ENCODE results near the gene STARD13.
A peak's percentile ranks its signal among the peaks of the same experiment; 100 is the strongest.

STARD13 gene

DNA sequence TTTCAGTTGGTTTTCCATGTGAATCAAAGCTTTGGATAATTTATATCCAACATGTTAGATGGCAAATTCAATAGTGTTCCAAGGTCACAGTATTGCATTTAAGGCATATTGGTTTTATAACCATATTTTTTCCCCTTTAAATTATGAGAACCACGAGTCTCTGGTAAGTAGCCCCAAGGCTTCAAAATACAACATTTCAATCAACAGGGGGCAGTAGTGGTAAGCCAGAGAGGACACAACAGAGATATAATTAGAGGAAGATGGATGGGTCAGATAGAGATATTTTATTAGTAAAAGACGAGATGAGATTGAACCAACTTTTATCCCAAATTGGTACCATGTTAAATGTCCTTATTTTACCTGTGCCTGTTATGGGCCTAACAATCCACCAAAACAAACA, 216.2 kb downstream of the STARD13 start:
- Histone ChIP-seq H3K4me1 (ENCODE audit: control insufficient read depth, insufficient read depth, low read length, poor library complexity, severe bottlenecking) (no peaks in the 10 kb centered on the region), H3K4me3 (ENCODE audit: extremely low read depth, insufficient read depth, low read length, poor library complexity, severe bottlenecking) (no peak overlapping the region), H3K36me3 (ENCODE audit: control insufficient read depth, insufficient read depth, low read length) (no peaks in the 10 kb centered on the region), H3K9me3 (ENCODE audit: control insufficient read depth, low read length) (no peaks in the 10 kb centered on the region), H3K27ac (ENCODE audit: low read depth, low read length, severe bottlenecking) (no peak overlapping the region)
- WGBS, 2 experiments (ENCODE audit: insufficient coverage in 2 of 2) = 86% methylated on average over 1 of the region's 2 CpGs; no CpG with 5 or more reads in 1 of the 2 experiments

DNA sequence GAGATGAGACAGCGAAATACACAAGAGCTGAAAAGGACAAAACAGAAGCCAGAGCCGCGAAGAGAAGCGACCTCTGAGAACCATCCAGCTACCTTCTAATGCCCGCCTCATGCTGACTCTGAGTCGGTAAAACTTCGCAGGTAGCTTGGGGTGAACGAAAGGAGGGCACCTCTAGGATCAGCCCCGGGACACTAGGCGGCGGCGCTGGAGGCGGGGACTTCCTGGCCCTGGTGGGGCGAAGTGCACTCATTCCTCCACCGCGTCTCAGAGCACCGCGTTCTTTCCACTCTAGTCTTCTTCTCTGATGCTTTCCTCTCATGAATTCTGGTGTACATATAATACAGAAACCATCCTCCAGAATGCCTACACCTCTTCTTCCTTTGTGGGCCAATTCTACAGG, 219.2 kb downstream of the STARD13 start:
- 96% methylated on average over 14 to 18 of the region's 18 CpGs for WGBS, 2 experiments (ENCODE audit: insufficient coverage in 2 of 2)
- Histone ChIP-seq H3K4me1 (ENCODE audit: control insufficient read depth, insufficient read depth, low read length, poor library complexity, severe bottlenecking) (no peaks in the 10 kb centered on the region), H3K4me3 (ENCODE audit: extremely low read depth, insufficient read depth, low read length, poor library complexity, severe bottlenecking) (no peak overlapping the region), H3K9me3 (ENCODE audit: control insufficient read depth, low read length) (no peaks in the 10 kb centered on the region), H3K27ac (ENCODE audit: low read depth, low read length, severe bottlenecking) (no peak overlapping the region), H3K36me3 (ENCODE audit: control insufficient read depth, insufficient read depth, low read length) (no peaks in the 10 kb centered on the region)

- Histone ChIP-seq H3K4me3 (ENCODE audit: extremely low read depth, insufficient read depth, low read length, poor library complexity, severe bottlenecking) (no peak overlapping the region), H3K36me3 (ENCODE audit: control insufficient read depth, insufficient read depth, low read length) (no peaks in the 10 kb centered on the region), H3K4me1 (ENCODE audit: control insufficient read depth, insufficient read depth, low read length, poor library complexity, severe bottlenecking) (no peaks in the 10 kb centered on the region), H3K27ac (ENCODE audit: low read depth, low read length, severe bottlenecking) (no peak overlapping the region), H3K9me3 (ENCODE audit: control insufficient read depth, low read length) (no peaks in the 10 kb centered on the region)
- WGBS, 2 experiments (ENCODE audit: insufficient coverage in 2 of 2) = 91 to 93% methylated on average over 15 of the region's 15 CpGs
Observed at GRCh38 chr13:33060815-33061214, 224.7 kb downstream of the STARD13 start.

DNA sequence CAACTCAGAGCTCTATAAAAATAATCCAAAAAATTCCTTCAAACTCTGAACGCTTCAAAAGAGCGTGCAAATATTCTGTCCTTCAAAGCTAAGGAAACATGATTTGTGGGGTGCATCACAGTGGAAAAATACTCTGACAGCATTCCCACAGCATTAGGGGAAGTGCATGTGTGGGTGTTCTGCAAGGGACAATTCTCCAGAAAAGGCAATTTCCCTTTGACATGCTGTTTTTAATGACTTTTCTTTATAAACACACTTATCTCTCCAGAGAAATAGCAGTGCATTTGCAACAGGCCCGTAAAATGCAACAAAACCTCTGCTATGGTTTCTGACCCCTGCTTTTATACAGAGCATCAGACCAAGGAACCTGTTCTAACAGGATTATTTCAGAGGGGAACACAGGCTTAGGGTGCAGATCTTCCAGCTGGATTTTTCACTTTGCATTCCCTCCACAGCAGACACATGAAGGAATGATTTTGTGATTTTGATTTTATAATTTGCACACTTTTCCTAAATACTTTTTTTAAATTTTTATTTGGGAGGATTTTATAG, 226.7 kb downstream of the STARD13 start:
- WGBS, 2 experiments (ENCODE audit: insufficient coverage in 2 of 2) = 75% methylated on average over 1 of the region's 3 CpGs; no CpG with 5 or more reads in 1 of the 2 experiments
- no peak overlapping the region for H3K27ac ChIP-seq (ENCODE audit: low read depth, low read length, severe bottlenecking)
- no peak overlapping the region for H3K4me3 ChIP-seq (ENCODE audit: extremely low read depth, insufficient read depth, low read length, poor library complexity, severe bottlenecking)
- H3K4me1 ChIP-seq (ENCODE audit: control insufficient read depth, insufficient read depth, low read length, poor library complexity, severe bottlenecking) = no peaks in the 10 kb centered on the region
- H3K9me3 ChIP-seq (ENCODE audit: control insufficient read depth, low read length) = no peaks in the 10 kb centered on the region
- no peaks in the 10 kb centered on the region for H3K36me3 ChIP-seq (ENCODE audit: control insufficient read depth, insufficient read depth, low read length)

- no peaks in the 10 kb centered on the region for H3K36me3 ChIP-seq (ENCODE audit: control insufficient read depth, insufficient read depth, low read length)
- 76 to 84% methylated on average over 4 to 5 of the region's 9 CpGs for WGBS, 2 experiments (ENCODE audit: insufficient coverage in 2 of 2)
- no peaks in the 10 kb centered on the region for H3K4me1 ChIP-seq (ENCODE audit: control insufficient read depth, insufficient read depth, low read length, poor library complexity, severe bottlenecking)
- no peak overlapping the region for H3K4me3 ChIP-seq (ENCODE audit: extremely low read depth, insufficient read depth, low read length, poor library complexity, severe bottlenecking)
- no peaks in the 10 kb centered on the region for H3K9me3 ChIP-seq (ENCODE audit: control insufficient read depth, low read length)
- H3K27ac ChIP-seq (ENCODE audit: low read depth, low read length, severe bottlenecking) = peak overlapping the region; percentile 30
Observed at GRCh38 chr13:33057019-33057780, 228.4 kb downstream of the STARD13 start.

GRCh38 chr13:33053397-33054066, 232.0 kb downstream of the STARD13 start:
- Histone ChIP-seq H3K4me1 (ENCODE audit: control insufficient read depth, insufficient read depth, low read length, poor library complexity, severe bottlenecking) (no peaks in the 10 kb centered on the region), H3K4me3 (ENCODE audit: extremely low read depth, insufficient read depth, low read length, poor library complexity, severe bottlenecking) (no peak overlapping the region), H3K36me3 (ENCODE audit: control insufficient read depth, insufficient read depth, low read length) (no peaks in the 10 kb centered on the region), H3K9me3 (ENCODE audit: control insufficient read depth, low read length) (no peaks in the 10 kb centered on the region), H3K27ac (ENCODE audit: low read depth, low read length, severe bottlenecking) (no peak overlapping the region)
- WGBS, 2 experiments (ENCODE audit: insufficient coverage in 2 of 2) = 93 to 97% methylated on average over 5 of the region's 7 CpGs

Data from mesodermal cell (in vitro differentiated cells).